Stimulated activated naive CD8-positive, alpha-beta T cell treated with anti-CD3 and anti-CD28 coated beads, Interleukin-15, Interleukin-2, amounts not matched to agents 100 U/mL and 50 U/mL, for 24 hours (primary cell): Measurements from ENCODE around the gene HABP2.
A peak's percentile ranks its signal among the peaks of the same experiment; 100 is the strongest.

Experiments used
- ATAC-seq: fragments of 150-1000 bp; cut with Tn5 transposase; one replicate; pipeline ENCODE4 v1.10.0; 2021
- DNase-seq: peaks from one replicate; pipeline ENCODE4 v3.0.0; 2021

The HABP2 gene

GRCh38 chr10:113557903-113558321 is 5.1 kb downstream of the HABP2 start:
- no peak for ATAC-seq

GRCh38 chr10:113560071-113560470 is 7.2 kb downstream of the HABP2 start:
- no peak for ATAC-seq
- no peak for DNase-seq

More at GRCh38 chr10:113557903-113558321, 5.1 kb downstream of the HABP2 start:
- no peak for DNase-seq

- no peak for DNase-seq
- ATAC-seq = no peak
Measured at GRCh38 chr10:113561214-113561613, 8.4 kb downstream of the HABP2 start.

GRCh38 chr10:113562069-113562468 is 9.2 kb downstream of the HABP2 start:
- ATAC-seq (no peak), DNase-seq (no peak)

GRCh38 chr10:113562704-113563103 is 9.9 kb downstream of the HABP2 start:
- ATAC-seq (no peak), DNase-seq (no peak)

GRCh38 chr10:113563306-113564088 is 10.6 kb downstream of the HABP2 start:
- DNase-seq (peak; percentile 81), ATAC-seq (peak; percentile 88)

GRCh38 chr10:113565364-113565763 is 12.5 kb downstream of the HABP2 start:
- no peak for DNase-seq
- ATAC-seq = no peak

- ATAC-seq (no peak), DNase-seq (no peak)
Measured at GRCh38 chr10:113566888-113567287, 14.0 kb downstream of the HABP2 start.

- ATAC-seq = no peak
Measured at GRCh38 chr10:113569576-113569975, 16.7 kb downstream of the HABP2 start.

GRCh38 chr10:113572520-113573290 is 19.9 kb downstream of the HABP2 start:
- ATAC-seq = no peak
- DNase-seq = no peak

More at GRCh38 chr10:113569576-113569975, 16.7 kb downstream of the HABP2 start:
- no peak for DNase-seq

GRCh38 chr10:113573368-113573767 is 20.5 kb downstream of the HABP2 start:
- ATAC-seq = no peak
- no peak for DNase-seq

GRCh38 chr10:113576852-113577251 is 24.0 kb downstream of the HABP2 start:
- ATAC-seq (no peak), DNase-seq (peak; percentile 24)

GRCh38 chr10:113578773-113579172 is 25.9 kb downstream of the HABP2 start:
- ATAC-seq = no peak

GRCh38 chr10:113581092-113581491 is 28.2 kb downstream of the HABP2 start:
- no peak for ATAC-seq

More at GRCh38 chr10:113578773-113579172, 25.9 kb downstream of the HABP2 start:
- no peak for DNase-seq

GRCh38 chr10:113583571-113583970 is 30.7 kb downstream of the HABP2 start:
- no peak for DNase-seq
- no peak for ATAC-seq

More at GRCh38 chr10:113581092-113581491, 28.2 kb downstream of the HABP2 start:
- no peak for DNase-seq

- ATAC-seq = no peak
- DNase-seq = no peak
Measured at GRCh38 chr10:113585949-113586348, 33.1 kb downstream of the HABP2 start.

- no peak for ATAC-seq
- DNase-seq = no peak
Measured at GRCh38 chr10:113589201-113589770, 36.4 kb downstream of the HABP2 start.

- no peak for DNase-seq
Measured at GRCh38 chr10:113590581-113590980, 37.7 kb downstream of the HABP2 start.

GRCh38 chr10:113592380-113592779 is 39.5 kb downstream of the HABP2 start:
- DNase-seq (no peak), ATAC-seq (no peak)

More at GRCh38 chr10:113590581-113590980, 37.7 kb downstream of the HABP2 start:
- no peak for ATAC-seq

- DNase-seq (no peak), ATAC-seq (no peak)
Measured at GRCh38 chr10:113594652-113595051, 41.8 kb downstream of the HABP2 start.

GRCh38 chr10:113600569-113600968 is 47.7 kb downstream of the HABP2 start:
- ATAC-seq (no peak), DNase-seq (no peak)

- no peak for ATAC-seq
- DNase-seq = no peak
Measured at GRCh38 chr10:113603057-113603777, 50.4 kb downstream of the HABP2 start.
